Ovary (tissue), 3 donors: ENCODE measurements around the gene KMT2A.

Experiments
- POLR2A ChIP-seq: fragments of 450-650 bp; IDR thresholded peaks from one replicate; pipeline ENCODE4 v1.6.1; 2017; ENCODE audit warnings: antibody characterized with exemption, mild to moderate bottlenecking, moderate library complexity
- TF ChIP-seq, protein P1 (sequence below), 3 donors: fragments of 450-650 bp in 2 of 3; fragments of 200-600 bp in 1 of 3; IDR thresholded peaks; one replicate each; pipeline versions ENCODE4 v1.5.1 to v1.8.0; 2016 to 2022; ENCODE audit warnings: antibody characterized with exemption in 3 of 3, mild to moderate bottlenecking in 1 of 3
- donor health status: DM: no; HTN: no; CAD: no.

DNA sequence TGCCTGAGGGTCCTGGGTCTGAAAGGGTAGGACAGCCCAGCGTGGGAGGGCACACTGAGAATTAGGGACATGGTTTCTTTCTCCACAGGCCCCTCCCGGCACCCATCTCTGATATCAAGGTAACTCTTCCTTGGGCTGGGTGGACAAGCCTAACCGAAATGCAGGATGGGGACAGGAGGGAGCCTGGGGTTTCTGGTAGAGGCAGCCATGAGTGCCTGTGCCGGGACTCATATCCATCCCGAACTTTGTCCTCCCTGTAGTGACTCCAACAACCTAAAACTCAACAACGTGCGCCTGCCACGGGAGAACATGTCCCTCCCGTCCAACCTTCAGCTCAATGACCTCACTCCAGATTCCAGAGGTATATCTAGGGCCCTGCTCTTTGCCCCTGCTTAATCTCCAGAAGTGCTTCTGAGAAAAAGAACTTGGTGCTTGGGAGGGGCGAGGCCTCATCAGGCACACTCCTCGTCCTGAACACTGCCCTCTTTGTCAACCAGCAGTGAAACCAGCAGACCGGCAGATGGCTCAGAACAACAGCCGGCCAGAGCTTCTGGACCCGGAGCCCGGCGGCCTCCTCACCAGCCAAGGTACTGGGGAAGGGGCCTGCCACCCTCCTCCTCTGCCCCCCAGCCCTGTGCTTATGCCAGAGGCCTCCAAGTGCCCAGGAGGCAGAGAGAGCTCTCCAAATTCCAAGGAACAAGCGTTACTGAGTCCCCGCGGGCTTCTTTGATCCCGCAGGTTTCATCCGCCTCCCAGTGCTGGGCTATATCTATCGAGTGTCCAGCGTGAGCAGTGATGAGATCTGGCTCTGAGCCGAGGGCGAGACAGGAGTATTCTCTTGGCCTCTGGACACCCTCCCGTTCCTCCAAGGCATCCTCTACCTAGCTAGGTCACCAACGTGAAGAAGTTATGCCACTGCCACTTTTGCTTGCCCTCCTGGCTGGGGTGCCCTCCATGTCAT is 97.8 kb downstream of the KMT2A start:
- TF ChIP-seq, protein P1, sequence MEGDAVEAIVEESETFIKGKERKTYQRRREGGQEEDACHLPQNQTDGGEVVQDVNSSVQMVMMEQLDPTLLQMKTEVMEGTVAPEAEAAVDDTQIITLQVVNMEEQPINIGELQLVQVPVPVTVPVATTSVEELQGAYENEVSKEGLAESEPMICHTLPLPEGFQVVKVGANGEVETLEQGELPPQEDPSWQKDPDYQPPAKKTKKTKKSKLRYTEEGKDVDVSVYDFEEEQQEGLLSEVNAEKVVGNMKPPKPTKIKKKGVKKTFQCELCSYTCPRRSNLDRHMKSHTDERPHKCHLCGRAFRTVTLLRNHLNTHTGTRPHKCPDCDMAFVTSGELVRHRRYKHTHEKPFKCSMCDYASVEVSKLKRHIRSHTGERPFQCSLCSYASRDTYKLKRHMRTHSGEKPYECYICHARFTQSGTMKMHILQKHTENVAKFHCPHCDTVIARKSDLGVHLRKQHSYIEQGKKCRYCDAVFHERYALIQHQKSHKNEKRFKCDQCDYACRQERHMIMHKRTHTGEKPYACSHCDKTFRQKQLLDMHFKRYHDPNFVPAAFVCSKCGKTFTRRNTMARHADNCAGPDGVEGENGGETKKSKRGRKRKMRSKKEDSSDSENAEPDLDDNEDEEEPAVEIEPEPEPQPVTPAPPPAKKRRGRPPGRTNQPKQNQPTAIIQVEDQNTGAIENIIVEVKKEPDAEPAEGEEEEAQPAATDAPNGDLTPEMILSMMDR (IDR thresholded peaks at IDR 0.05) = no peak
- TF ChIP-seq POLR2A = no peak
